Mammary epithelial cell (primary cell): ENCODE results near the gene ADARB2.

Source experiments
- CTCF ChIP-seq, 2 donors: IDR thresholded peaks in 1 of 2; conservative IDR thresholded peaks in 1 of 2; 2 replicates each; pipeline ENCODE4 v1.5.1; 2011 to 2012; ENCODE audit warnings: inconsistent platforms in 2 of 2, low read length in 2 of 2, mild to moderate bottlenecking in 2 of 2, control low read depth in 1 of 2, low read depth in 1 of 2; ENCODE audit not compliant: insufficient read depth in 1 of 2; ENCODE audit errors: extremely low read depth in 1 of 2
- EZH2 ChIP-seq: IDR thresholded peaks from 2 replicates; pipeline ENCODE4 v1.6.1; 2012; ENCODE audit warnings: low read length, inconsistent platforms, borderline replicate concordance

GRCh38 chr10:1395481-1396296, 341.6 kb downstream of the ADARB2 start:
- TF ChIP-seq CTCF (conservative IDR thresholded peaks at IDR 0.05 in 1 of 2, IDR thresholded peaks at IDR 0.05 in 1 of 2; ENCODE audit: extremely low read depth in 1 of 2, insufficient read depth in 1 of 2, low read depth in 1 of 2, low read length in 2 of 2) (no peak), EZH2 (no peak)
